CD4-positive, alpha-beta T cell treated with Interleukin-4 for 4 hours (primary cell): ENCODE data around the gene NME1.
"Not testable (repeated sequence)": the region's sequence is repeated elsewhere in the genome, so short reads cannot be mapped to it uniquely, and the experiment has no call there.

ENCODE experiments used
- DNase-seq: peaks from one replicate; pipeline ENCODE4 v3.0.0-alpha.2; 2020

The NME1 gene

DNA sequence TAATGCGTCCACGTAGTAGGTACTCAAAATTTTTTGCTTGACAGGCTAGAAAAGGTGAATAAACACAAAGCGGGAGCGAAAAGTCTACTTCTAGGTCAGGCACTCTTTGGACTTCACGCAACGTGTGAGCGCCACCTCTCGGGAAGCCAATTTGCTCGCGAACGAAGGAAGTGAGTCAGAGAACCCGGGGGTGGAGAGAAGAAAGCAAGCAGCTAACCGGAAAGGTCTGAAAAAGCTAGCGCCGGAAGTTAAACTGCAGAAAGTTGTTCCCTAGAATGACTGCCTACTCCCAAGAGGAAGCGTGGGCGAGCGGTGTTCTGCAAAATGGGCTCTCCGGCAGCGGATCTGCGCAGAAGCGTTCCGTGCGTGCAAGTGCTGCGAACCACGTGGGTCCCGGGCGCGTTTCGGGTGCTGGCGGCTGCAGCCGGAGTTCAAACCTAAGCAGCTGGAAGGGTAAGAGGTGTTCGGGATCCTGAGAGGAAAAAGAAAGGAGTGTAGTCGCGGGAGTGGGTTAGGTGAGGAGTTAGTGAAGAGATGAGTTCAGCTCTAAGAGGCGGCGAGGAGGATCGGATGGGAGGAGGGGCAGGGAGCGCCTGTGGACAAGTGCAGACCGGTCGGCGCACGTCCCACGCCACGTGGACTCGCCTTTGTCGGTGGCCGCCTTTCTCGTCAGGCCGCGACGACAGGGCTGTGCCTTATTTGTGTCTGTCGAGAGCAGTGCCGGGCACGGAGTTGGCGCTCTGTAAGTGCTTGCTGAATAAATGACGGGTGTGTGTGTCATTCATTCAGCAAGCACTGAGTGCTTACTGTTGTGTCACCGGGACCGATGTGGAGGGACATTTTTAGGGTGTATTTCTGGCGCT, at the start of gene NME1:
Gene NME1, plus strand, starts transcription at position 350 of the 863 bp plus-strand sequence. CDS start 2,096 bp downstream, outside the sequence.
- DNase-seq = peak; percentile 99

GRCh38 chr17:51107778-51108177, 45.6 kb upstream of the NME1 start:
- no peak for DNase-seq

DNA sequence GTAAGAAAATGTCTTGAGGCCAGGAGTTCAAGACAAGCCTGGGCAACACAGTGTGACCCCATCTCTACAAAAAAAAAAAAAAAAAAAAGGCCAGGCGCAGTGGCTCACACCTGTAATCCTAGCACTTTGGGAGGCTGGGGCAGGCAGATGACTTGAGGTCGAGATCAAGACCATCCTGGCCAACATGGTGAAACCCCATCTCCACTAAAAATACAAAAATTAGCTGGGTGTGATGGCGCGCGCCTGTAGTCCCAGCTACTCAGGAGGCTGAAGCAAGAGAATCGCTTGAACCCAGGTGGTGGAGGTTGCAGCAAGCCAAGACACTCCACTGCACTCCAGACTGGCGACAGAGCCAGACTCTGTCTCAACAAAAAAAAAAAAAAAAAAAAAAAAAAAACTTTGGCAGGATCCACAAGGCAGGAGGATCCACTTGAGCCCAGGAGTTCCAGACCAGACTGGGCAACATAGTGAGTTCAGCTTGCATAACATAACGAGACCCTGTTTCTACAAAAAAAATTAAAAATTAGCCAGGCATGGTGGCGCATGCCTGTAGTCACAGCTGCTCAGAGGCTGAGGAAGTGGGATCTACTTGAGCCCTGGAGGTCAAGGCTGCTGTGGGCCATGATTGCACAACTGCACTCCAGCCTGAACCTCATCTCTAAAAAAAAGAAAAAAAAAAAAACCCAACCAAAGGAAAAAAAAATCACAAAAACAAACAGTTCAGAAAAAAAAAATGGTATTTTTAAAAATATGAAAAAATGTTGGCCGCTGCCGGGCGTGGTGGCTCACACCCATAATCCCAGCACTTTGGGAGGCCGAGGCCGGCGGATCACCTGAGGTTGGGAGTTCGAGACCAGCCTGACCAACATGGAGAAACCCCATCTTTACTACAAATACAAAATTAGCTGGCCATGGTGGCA, 40.8 kb upstream of the NME1 start:
- DNase-seq = not testable (repeated sequence)

DNA sequence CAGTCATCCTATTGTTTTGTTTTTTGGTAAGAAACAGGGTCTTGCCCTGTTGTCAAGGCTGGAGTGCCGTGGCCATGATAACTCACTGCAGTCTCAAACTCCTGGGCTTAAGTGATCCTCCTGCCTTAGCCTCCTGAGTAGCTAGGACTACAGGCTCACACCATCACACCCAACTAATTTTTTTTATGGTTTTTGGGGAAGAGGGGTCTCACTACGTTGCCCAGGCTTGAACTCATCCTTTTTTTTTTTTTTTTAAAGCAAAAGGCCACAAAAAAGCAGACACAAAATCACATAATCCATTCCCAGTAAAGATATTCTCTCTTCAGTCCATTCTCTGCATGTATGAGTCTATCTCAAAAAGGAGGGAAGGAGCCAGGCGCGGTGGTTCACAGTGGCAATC, 38.2 kb upstream of the NME1 start:
- DNase-seq = no peak

GRCh38 chr17:51118330-51119195, 34.8 kb upstream of the NME1 start:
- no peak for DNase-seq

DNA sequence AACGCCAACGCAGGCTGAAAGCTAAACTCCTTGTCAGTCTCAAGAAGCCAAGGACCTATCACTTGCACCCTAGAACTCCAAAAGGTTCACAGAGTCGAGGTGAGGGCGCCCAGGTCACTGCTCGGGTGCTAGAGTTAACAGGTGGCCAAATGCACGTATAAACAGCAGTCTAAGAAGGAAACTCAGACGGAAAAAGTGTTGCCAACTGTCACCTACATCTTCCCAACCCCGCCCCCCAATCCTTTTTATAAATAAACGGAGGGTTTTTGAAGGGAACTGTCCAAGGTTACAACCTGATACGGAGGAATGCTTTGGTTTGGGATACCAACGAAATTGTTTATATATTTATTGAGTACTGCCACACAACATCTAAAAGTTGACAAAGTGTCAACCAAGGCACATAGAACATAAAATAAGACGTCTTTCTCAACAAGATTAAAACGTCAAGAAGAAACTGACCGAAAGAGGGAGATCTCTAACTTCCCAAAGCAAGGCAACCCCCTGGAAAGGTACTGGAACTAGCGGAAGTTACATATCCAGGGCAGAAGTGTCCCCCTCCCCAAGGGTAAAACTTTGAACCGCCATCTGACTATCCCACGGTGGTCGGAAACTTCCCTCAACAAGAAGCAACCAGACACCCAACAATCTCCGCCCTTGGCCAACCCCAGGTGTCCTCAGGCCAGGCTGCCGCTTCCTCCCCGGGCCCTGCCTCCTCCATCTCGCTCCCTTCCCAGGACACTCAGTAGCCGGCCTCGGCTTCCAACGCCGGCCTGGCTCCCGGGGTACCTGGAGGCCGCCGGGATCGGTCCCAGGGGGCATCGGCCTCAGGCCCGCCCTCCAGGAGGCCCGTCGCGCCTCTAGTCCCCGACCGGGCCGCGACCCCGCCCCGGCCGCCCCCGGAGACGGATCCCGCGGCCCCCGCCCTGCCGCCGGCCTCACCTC, 33.7 kb upstream of the NME1 start:
- peak; percentile 25 for DNase-seq

DNA sequence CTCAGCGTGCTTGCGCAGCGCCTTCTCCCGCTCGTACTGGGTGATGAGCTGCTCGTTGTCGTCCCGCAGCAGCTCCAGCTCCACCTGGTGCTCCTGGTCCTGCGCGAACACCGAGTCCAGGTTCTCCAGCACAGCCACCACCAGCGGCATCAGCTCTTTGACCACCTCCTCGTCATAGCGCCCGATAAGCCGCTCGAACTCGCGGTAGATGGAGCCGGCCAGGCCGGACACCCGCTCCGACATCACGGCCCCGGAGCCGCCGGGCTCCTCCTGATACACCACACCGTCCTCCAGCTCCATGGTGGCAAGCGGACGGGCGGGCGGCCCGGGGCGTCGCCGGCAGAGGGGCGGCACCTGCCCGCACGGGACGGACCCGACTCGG, 33.0 kb upstream of the NME1 start:
- peak; percentile 39 for DNase-seq

- DNase-seq = peak; percentile 86
Measured at GRCh38 chr17:51120739-51121619, 32.4 kb upstream of the NME1 start, which contains the start of gene SPAG9. Gene SPAG9, minus strand, starts transcription at chr17:51120868. Its CDS starts 212 bp downstream, at chr17:51120656.

- peak; percentile 86 for DNase-seq
Measured at GRCh38 chr17:51121620-51122472, 31.5 kb upstream of the NME1 start.

DNA sequence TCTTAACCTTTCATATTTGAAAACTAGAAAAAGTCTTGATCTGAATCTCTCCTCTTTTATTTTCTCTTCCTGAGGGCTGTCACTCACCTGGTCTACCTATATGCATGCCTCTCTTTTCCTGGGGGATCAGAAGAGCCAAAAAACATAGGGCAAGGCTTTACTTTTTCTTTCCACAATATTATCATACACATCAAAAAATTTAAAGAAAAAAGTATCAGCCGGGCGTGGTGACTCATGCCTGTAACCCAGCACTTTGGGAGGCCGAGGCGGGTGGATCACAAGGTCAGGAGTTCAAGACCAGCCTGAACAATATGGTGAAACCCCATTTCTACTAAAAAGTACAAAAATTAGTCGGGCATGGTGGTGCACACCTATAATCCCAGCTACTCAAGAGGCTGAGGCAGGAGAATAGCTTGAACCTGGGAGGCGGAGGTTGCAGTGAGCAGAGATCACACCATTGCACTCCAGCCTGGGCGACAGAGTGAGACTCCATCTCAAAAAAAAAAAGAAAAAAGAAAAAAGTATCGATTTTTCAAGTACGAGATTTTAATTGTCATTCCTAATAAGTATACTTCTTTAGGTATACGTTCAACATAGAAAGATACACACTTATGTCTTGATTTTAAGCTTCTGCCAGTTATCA, 30.8 kb upstream of the NME1 start:
- not testable (repeated sequence) for DNase-seq

DNA sequence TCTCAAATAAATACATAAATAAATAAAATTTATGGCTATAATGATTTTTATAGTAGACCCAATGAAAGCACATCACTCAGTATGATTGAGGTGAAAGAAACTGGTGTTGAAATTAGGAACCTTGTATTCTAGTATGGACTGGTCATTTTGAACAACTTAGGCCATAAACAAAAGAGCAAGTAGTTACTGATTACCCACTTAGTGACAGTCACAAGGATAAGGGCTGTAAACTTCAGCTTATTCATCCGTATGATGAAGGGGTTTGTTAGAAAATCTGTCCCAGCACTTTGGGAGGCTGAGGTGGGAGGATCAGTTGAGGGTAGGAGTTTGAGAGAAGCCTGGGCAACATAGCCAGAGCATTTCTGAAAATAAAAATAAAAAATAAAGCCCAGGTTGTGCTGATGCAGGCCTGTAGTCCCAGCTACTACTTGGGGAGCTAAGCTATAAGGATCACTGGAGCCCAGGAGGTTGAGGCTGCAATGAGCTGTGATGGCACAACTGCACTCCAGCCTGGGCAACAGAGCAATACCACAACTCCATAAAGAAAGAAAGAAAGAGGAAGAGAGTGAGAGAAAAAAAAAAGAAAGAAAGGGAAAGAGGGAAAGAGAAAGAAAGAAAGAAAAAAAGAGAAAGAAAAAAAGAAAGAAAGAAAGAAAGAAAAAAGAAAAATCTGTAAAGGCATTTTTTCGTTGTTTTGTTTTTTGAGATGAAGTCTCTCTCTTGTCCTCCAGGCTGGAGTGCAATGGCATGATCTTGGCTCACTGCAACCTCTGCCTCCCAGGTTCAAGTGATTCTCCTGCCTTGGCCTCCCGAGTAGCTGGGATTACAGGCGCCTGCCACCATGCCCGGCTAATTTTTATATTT, 28.5 kb upstream of the NME1 start:
- no peak for DNase-seq

DNA sequence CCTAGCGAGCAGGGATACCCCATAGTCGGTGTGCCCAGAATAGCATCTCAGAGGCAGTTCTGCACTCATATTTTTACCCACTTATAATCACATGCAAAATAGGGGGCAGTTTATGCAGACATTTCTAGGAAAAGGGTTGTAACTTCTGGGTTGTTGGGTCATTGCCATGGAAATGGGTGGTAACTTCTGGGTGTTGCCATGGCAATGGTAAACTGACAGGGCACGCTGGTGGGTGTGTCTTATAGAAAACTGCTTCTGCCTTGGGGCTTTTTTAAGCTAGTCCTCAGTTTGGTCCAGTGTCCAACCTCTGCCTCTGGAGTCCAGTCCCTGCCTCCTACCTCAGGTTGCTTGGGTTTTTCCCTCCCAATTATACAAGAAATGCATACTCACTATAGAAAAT, 25.3 kb upstream of the NME1 start:
- DNase-seq = peak; percentile 34

DNA sequence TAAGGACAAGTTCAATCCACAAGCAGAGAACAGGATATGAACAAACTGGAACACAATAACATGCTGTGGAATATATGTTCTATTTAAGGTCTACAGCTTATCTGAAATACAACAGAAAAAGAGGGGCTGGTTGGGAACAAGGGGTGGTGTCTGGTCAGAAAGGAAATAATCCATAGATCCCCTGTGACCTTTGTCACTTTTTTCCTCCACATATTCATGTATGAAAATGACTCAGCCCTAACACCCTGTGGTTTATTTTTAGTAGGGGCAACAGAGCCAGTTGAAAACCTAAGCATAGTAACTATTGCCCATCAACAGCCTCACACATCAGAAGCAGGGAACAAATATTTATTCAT, 20.4 kb upstream of the NME1 start:
- DNase-seq = no peak

GRCh38 chr17:51133365-51133764, 20.0 kb upstream of the NME1 start:
- DNase-seq = no peak

- DNase-seq = no peak
Measured at GRCh38 chr17:51135956-51136355, 17.4 kb upstream of the NME1 start.

- DNase-seq = no peak
Measured at GRCh38 chr17:51142597-51142996, 10.8 kb upstream of the NME1 start.

DNA sequence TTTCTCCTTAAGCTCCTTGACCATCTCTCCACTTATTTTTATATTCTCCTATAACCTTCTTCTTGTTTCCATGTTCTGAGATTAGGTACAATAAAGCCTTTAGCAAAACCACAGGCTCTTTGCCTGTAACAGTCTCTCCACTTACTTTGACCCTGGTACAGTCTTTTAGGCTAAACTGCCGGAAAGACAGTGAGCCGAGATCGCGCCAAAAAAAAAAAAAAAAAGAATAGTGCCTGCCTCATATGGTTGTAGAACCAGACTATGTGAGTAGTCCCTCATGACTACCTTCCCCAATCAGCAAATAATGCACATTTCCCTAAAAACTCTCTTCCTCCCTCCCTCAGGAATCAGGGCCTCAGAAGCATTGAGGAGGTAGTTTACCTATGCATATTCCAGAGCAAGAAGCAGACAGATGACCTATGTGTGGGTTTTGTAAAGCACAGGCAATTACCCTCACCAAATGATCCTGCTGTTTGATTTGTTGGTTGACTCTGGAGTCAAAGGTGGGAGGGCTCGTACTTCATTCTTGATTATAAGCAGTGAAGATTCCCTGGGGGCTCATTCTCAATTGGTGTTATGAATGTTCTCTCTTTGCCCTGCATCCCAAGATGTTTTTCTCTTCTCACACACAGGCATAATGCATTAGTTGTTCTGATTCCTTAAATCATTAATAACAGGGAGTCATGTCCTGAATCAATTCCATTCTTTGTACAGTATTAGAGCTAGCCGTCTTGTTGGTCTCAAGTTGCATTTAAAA, 8.9 kb upstream of the NME1 start:
- no peak for DNase-seq
